GM23338 (cell line): ENCODE results near the gene TGFB1. TPM values are rescaled to one million over a fixed set of nuclear protein-coding genes. Genes with fewer than 3 reads are reported as not detected.

Experiments
- ATAC-seq: fragments of 200-7000 bp; cut with Tn5 transposase; 3 replicates; pipeline ENCODE4 v1.9.1; 2020
- DNase-seq: peaks from one replicate; pipeline ENCODE4 v3.0.0-alpha.2; 2015; ENCODE audit warnings: low spot score
- H2AFZ ChIP-seq: fragments of 200-600 bp; sonication (generic); 2 replicates; pipeline ENCODE4 v1.8.0; 2016; ENCODE audit warnings: antibody characterized with exemption, mild to moderate bottlenecking, moderate library complexity
- H3F3A ChIP-seq: fragments of 200-600 bp; sonication (generic); replicated peaks from 2 replicates; pipeline ENCODE4 v1.8.0; 2017; ENCODE audit warnings: antibody characterized with exemption, mixed run types, low read depth
- H3K27ac ChIP-seq: fragments of 200-600 bp; sonication (generic); 2 replicates; pipeline ENCODE4 v1.6.1; 2016; ENCODE audit warnings: low read depth
- H3K27me3 ChIP-seq: fragments of 200-600 bp; sonication (generic); 2 replicates; pipeline ENCODE4 v1.8.0; 2016; ENCODE audit warnings: mild to moderate bottlenecking, mixed run types, moderate library complexity; ENCODE audit not compliant: insufficient read depth
- H3K36me3 ChIP-seq: fragments of 200-600 bp; sonication (generic); 2 replicates; pipeline ENCODE4 v1.8.0; 2016; ENCODE audit warnings: mild to moderate bottlenecking; ENCODE audit not compliant: insufficient read depth
- H3K4me1 ChIP-seq: fragments of 200-600 bp; sonication (generic); 2 replicates; pipeline ENCODE4 v1.8.0; 2016; ENCODE audit warnings: mild to moderate bottlenecking, moderate library complexity; ENCODE audit not compliant: insufficient read depth
- H3K4me2 ChIP-seq: fragments of 200-600 bp; sonication (generic); 2 replicates; pipeline ENCODE4 v1.7.1; 2017; ENCODE audit warnings: mixed run types
- H3K4me3 ChIP-seq: fragments of 200-600 bp; sonication (generic); 2 replicates; pipeline ENCODE4 v1.6.1; 2016; ENCODE audit warnings: mixed run types
- H3K79me2 ChIP-seq: fragments of 200-600 bp; sonication (generic); replicated peaks from 2 replicates; pipeline ENCODE4 v1.8.0; 2017; ENCODE audit warnings: mild to moderate bottlenecking; ENCODE audit not compliant: insufficient read depth
- H3K9me2 ChIP-seq: fragments of 200-600 bp; sonication (generic); 2 replicates; pipeline ENCODE4 v1.8.0; 2017; ENCODE audit not compliant: insufficient read depth
- H4K20me1 ChIP-seq: fragments of 200-600 bp; sonication (generic); replicated peaks from 2 replicates; pipeline ENCODE4 v1.8.0; 2017; ENCODE audit warnings: mild to moderate bottlenecking; ENCODE audit not compliant: insufficient read depth
- H3K27ac Mint-ChIP-seq: 2 replicates; pipeline ENCODE4 v1.8.0; 2020; ENCODE audit warnings: inconsistent platforms, mild to moderate bottlenecking, moderate library complexity, mixed read lengths
- H3K27me3 Mint-ChIP-seq: 3 replicates; pipeline ENCODE4 v1.8.0; 2022; ENCODE audit warnings: low read depth, mild to moderate bottlenecking, moderate library complexity, mixed read lengths, inconsistent platforms; ENCODE audit not compliant: insufficient read depth, poor library complexity
- H3K36me3 Mint-ChIP-seq: 3 replicates; pipeline ENCODE4 v1.8.0; 2021; ENCODE audit warnings: low read depth, mild to moderate bottlenecking, inconsistent platforms, moderate library complexity, mixed read lengths
- H3K4me1 Mint-ChIP-seq: 3 replicates; pipeline ENCODE4 v1.8.0; 2020; ENCODE audit warnings: mild to moderate bottlenecking, inconsistent platforms, mixed read lengths
- H3K4me3 Mint-ChIP-seq: 3 replicates; pipeline ENCODE4 v1.8.0; 2021; ENCODE audit warnings: moderate library complexity, mild to moderate bottlenecking, inconsistent platforms, mixed read lengths
- H3K9me3 Mint-ChIP-seq: 3 replicates; pipeline ENCODE4 v1.8.0; 2020; ENCODE audit warnings: moderate library complexity, mild to moderate bottlenecking, inconsistent platforms, mixed read lengths
- CREB1 ChIP-seq: fragments of 250-450 bp; sonication (Bioruptor Pico); IDR thresholded peaks from 2 replicates; pipeline ENCODE4 v1.5.0; 2020; ENCODE audit warnings: low read depth, mild to moderate bottlenecking, moderate library complexity
- CTCF ChIP-seq, 2 experiments: fragments of 200-600 bp in 1 of 2; sonication (generic) in 1 of 2; conservative IDR thresholded peaks; 2 replicates each; pipeline versions ENCODE4 v1.5.1 to v1.6.1; 2016 to 2017; ENCODE audit warnings: antibody characterized with exemption in 2 of 2, low read depth in 2 of 2, mild to moderate bottlenecking in 2 of 2, moderate library complexity in 1 of 2
- EZH2 ChIP-seq: fragments of 200-600 bp; sonication (generic); IDR thresholded peaks from one replicate; pipeline ENCODE4 v1.8.0; 2017; ENCODE audit warnings: antibody characterized with exemption, mild to moderate bottlenecking, low read depth; ENCODE audit not compliant: unreplicated experiment
- JUNB ChIP-seq: IDR thresholded peaks from one replicate; pipeline ENCODE4 v1.6.1; 2016; ENCODE audit warnings: antibody characterized with exemption; ENCODE audit not compliant: unreplicated experiment
- STAT1 ChIP-seq: IDR thresholded peaks from one replicate; pipeline ENCODE4 v1.6.1; 2016; ENCODE audit warnings: antibody characterized with exemption; ENCODE audit not compliant: unreplicated experiment
- ZNF114 ChIP-seq: fragments of 250-450 bp; sonication (Bioruptor Pico); IDR thresholded peaks from 2 replicates; pipeline ENCODE4 v1.5.0; 2020; ENCODE audit warnings: mild to moderate bottlenecking, moderate library complexity
- ZNF462 ChIP-seq: fragments of 250-450 bp; sonication (Bioruptor Pico); IDR thresholded peaks from 2 replicates; pipeline ENCODE4 v1.5.0; 2020; ENCODE audit warnings: mild to moderate bottlenecking, moderate library complexity
- polyA plus RNA-seq: library from polyadenylated mRNA; unstranded; fragments of >200 nt; fragmentation: Nextera tagmentation; extraction: Ambion mirVana; gene quantifications from 2 replicates; pipeline ENCODE4 v1.2.1, GENCODE V29; 2016
- total RNA-seq: library from RNA; depleted of rRNA; stranded (reverse); fragments of >200 nt; shearing (Covaris generic); gene quantifications from 2 replicates; pipeline ENCODE4 v1.2.3, GENCODE V29; 2014

Gene TGFB1
- total and polyA plus RNA-seq, 2 experiments from 2014 or later = 0.99 to 7.9 TPM

GRCh38 chr19:41372501-41372900, 18.8 kb upstream of the TGFB1 start:
- DNase-seq (no peak), ATAC-seq (no peak)
- peaks cover 18% of the 10 kb centered on the region for H3K27me3 Mint-ChIP-seq
- Histone ChIP-seq H3K4me3 (no peak overlapping the region), H3K9me2 (no peaks in the 10 kb centered on the region), H3K79me2 (no peaks in the 10 kb centered on the region), H4K20me1 (no peaks in the 10 kb centered on the region), H2AFZ (no peak overlapping the region), H3K4me2 (no peak overlapping the region), H3K4me1 (no peaks in the 10 kb centered on the region; the same call in 1 of the 2 replicates), H3K27me3 (peaks cover 7% of the 10 kb centered on the region; the same call in 1 of the 2 replicates), H3K27ac (no peak overlapping the region), H3F3A (0 out of 2 replicates have a peak, but pooled peaks cover 5% of the 10 kb centered on the region), H3K36me3 (no peaks in the 10 kb centered on the region)
- peaks cover 10% of the 10 kb centered on the region for H3K4me1 Mint-ChIP-seq
- no peaks in the 10 kb centered on the region for H3K9me3 Mint-ChIP-seq
- no peak overlapping the region for H3K4me3 Mint-ChIP-seq
- no peaks in the 10 kb centered on the region for H3K36me3 Mint-ChIP-seq
- H3K27ac Mint-ChIP-seq = no peak overlapping the region
- no peak for TF ChIP-seq CREB1 (CRISPR knock-in tag)
- no peak for TF ChIP-seq STAT1
- TF ChIP-seq ZNF114 (CRISPR knock-in tag) = no peak
- TF ChIP-seq JUNB = no peak
- no peak for TF ChIP-seq EZH2
- no peak for TF ChIP-seq CTCF (conservative IDR thresholded peaks at IDR 0.05; ENCODE audit: low read depth in 2 of 2)
- TF ChIP-seq ZNF462 (CRISPR knock-in tag) = no peak
